HEK293 (cell line): ENCODE results near the gene RNF113A.

Source experiments
- HIC1 ChIP-seq: fragments of 450-650 bp; formaldehyde crosslinking; IDR thresholded peaks from 2 replicates; pipeline ENCODE4 v1.5.1; 2016; ENCODE audit warnings: missing biosample characterization, missing genetic modification characterization
- HOXC10 ChIP-seq: sonication (generic); formaldehyde crosslinking; IDR thresholded peaks from 2 replicates; pipeline ENCODE4 v1.8.1; 2023; ENCODE audit warnings: mild to moderate bottlenecking, missing genetic modification reagents
- PRDM6 ChIP-seq: fragments of 450-650 bp; formaldehyde crosslinking; IDR thresholded peaks from 2 replicates; pipeline ENCODE4 v1.5.1; 2017; ENCODE audit warnings: missing biosample characterization, missing genetic modification characterization
- SP7 ChIP-seq: fragments of 450-650 bp; formaldehyde crosslinking; IDR thresholded peaks from 2 replicates; pipeline ENCODE4 v1.5.1; 2016; ENCODE audit warnings: missing biosample characterization, missing genetic modification characterization
- YY2 ChIP-seq: fragments of 450-650 bp; formaldehyde crosslinking; IDR thresholded peaks from 2 replicates; pipeline ENCODE4 v1.5.1; 2016; ENCODE audit warnings: missing biosample characterization, missing genetic modification characterization
- ZBTB21 ChIP-seq: fragments of 450-650 bp; formaldehyde crosslinking; IDR thresholded peaks from 2 replicates; pipeline ENCODE4 v1.5.1; 2017; ENCODE audit warnings: missing biosample characterization, missing genetic modification characterization
- ZBTB48 ChIP-seq: fragments of 450-650 bp; formaldehyde crosslinking; IDR thresholded peaks from 2 replicates; pipeline ENCODE4 v1.5.1; 2016; ENCODE audit warnings: missing biosample characterization, missing genetic modification characterization
- ZNF202 ChIP-seq: fragments of 450-650 bp; formaldehyde crosslinking; IDR thresholded peaks from 2 replicates; pipeline ENCODE4 v1.5.1; 2016; ENCODE audit warnings: missing biosample characterization, missing genetic modification characterization, borderline replicate concordance
- ZNF26 ChIP-seq: fragments of 450-650 bp; formaldehyde crosslinking; IDR thresholded peaks from 2 replicates; pipeline ENCODE4 v1.5.1; 2016; ENCODE audit warnings: missing biosample characterization, missing genetic modification characterization
- ZNF280D ChIP-seq: fragments of 450-650 bp; formaldehyde crosslinking; IDR thresholded peaks from 2 replicates; pipeline ENCODE4 v1.5.1; 2016; ENCODE audit warnings: missing biosample characterization, missing genetic modification characterization
- ZNF596 ChIP-seq: fragments of 450-650 bp; IDR thresholded peaks from 2 replicates; pipeline ENCODE4 v1.5.0; 2018; ENCODE audit warnings: missing biosample characterization, mild to moderate bottlenecking, missing genetic modification characterization, moderate library complexity
- ZNF626 ChIP-seq: fragments of 450-650 bp; sonication (Bioruptor Pico); formaldehyde crosslinking; IDR thresholded peaks from 2 replicates; pipeline ENCODE4 v1.5.1; 2018; ENCODE audit warnings: missing biosample characterization, missing genetic modification characterization, inconsistent platforms
- ZNF785 ChIP-seq: fragments of 450-650 bp; formaldehyde crosslinking; IDR thresholded peaks from 2 replicates; pipeline ENCODE4 v1.5.1; 2016; ENCODE audit warnings: missing biosample characterization, missing genetic modification characterization
- ZSCAN16 ChIP-seq: fragments of 450-650 bp; formaldehyde crosslinking; IDR thresholded peaks from 2 replicates; pipeline ENCODE4 v1.5.1; 2016; ENCODE audit warnings: missing biosample characterization, missing genetic modification characterization
- TF ChIP-seq, protein P1 (sequence below): fragments of 450-650 bp; formaldehyde crosslinking; IDR thresholded peaks from 2 replicates; pipeline ENCODE4 v1.5.1; 2017; ENCODE audit warnings: missing biosample characterization, missing genetic modification characterization
- TF ChIP-seq, protein P2 (sequence below): fragments of 450-650 bp; formaldehyde crosslinking; conservative IDR thresholded peaks from 2 replicates; pipeline ENCODE4 v1.5.1; 2016; ENCODE audit warnings: low read depth, missing biosample characterization, missing genetic modification characterization
- TF ChIP-seq, protein P3 (sequence below): fragments of 450-650 bp; formaldehyde crosslinking; IDR thresholded peaks from 2 replicates; pipeline ENCODE4 v1.5.1; 2016; ENCODE audit warnings: missing biosample characterization, missing genetic modification characterization
- TF ChIP-seq, protein P4 (sequence below): IDR thresholded peaks from 2 replicates; pipeline ENCODE4 v1.6.1; 2011; ENCODE audit warnings: mild to moderate bottlenecking, low read depth, low read length, borderline replicate concordance

The RNF113A gene

GRCh38 chrX:119852382-119853353, 18.9 kb downstream of the RNF113A start, which contains the start of gene UPF3B (continued):
- TF ChIP-seq ZNF280D (tag by site-specific recombination), result no peak
- TF ChIP-seq ZNF26 (tag by site-specific recombination), result no peak
- TF ChIP-seq SP7, result peak; percentile 52; the same call in 1 of the 2 replicates
- TF ChIP-seq, protein P1, sequence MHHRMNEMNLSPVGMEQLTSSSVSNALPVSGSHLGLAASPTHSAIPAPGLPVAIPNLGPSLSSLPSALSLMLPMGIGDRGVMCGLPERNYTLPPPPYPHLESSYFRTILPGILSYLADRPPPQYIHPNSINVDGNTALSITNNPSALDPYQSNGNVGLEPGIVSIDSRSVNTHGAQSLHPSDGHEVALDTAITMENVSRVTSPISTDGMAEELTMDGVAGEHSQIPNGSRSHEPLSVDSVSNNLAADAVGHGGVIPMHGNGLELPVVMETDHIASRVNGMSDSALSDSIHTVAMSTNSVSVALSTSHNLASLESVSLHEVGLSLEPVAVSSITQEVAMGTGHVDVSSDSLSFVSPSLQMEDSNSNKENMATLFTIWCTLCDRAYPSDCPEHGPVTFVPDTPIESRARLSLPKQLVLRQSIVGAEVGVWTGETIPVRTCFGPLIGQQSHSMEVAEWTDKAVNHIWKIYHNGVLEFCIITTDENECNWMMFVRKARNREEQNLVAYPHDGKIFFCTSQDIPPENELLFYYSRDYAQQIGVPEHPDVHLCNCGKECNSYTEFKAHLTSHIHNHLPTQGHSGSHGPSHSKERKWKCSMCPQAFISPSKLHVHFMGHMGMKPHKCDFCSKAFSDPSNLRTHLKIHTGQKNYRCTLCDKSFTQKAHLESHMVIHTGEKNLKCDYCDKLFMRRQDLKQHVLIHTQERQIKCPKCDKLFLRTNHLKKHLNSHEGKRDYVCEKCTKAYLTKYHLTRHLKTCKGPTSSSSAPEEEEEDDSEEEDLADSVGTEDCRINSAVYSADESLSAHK, result no peak
- TF ChIP-seq, protein P2, sequence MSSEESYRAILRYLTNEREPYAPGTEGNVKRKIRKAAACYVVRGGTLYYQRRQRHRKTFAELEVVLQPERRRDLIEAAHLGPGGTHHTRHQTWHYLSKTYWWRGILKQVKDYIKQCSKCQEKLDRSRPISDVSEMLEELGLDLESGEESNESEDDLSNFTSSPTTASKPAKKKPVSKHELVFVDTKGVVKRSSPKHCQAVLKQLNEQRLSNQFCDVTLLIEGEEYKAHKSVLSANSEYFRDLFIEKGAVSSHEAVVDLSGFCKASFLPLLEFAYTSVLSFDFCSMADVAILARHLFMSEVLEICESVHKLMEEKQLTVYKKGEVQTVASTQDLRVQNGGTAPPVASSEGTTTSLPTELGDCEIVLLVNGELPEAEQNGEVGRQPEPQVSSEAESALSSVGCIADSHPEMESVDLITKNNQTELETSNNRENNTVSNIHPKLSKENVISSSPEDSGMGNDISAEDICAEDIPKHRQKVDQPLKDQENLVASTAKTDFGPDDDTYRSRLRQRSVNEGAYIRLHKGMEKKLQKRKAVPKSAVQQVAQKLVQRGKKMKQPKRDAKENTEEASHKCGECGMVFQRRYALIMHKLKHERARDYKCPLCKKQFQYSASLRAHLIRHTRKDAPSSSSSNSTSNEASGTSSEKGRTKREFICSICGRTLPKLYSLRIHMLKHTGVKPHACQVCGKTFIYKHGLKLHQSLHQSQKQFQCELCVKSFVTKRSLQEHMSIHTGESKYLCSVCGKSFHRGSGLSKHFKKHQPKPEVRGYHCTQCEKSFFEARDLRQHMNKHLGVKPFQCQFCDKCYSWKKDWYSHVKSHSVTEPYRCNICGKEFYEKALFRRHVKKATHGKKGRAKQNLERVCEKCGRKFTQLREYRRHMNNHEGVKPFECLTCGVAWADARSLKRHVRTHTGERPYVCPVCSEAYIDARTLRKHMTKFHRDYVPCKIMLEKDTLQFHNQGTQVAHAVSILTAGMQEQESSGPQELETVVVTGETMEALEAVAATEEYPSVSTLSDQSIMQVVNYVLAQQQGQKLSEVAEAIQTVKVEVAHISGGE (tag by site-specific recombination), result peak; percentile 67; the same call in 1 of the 2 replicates
- TF ChIP-seq ZSCAN16 (tag by site-specific recombination), result no peak
- no peak for TF ChIP-seq ZNF626 (tag by site-specific recombination)
- TF ChIP-seq HIC1, result peak; percentile 70
- TF ChIP-seq ZNF785 (tag by site-specific recombination), result no peak
- TF ChIP-seq, protein P3, sequence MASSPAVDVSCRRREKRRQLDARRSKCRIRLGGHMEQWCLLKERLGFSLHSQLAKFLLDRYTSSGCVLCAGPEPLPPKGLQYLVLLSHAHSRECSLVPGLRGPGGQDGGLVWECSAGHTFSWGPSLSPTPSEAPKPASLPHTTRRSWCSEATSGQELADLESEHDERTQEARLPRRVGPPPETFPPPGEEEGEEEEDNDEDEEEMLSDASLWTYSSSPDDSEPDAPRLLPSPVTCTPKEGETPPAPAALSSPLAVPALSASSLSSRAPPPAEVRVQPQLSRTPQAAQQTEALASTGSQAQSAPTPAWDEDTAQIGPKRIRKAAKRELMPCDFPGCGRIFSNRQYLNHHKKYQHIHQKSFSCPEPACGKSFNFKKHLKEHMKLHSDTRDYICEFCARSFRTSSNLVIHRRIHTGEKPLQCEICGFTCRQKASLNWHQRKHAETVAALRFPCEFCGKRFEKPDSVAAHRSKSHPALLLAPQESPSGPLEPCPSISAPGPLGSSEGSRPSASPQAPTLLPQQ (tag by site-specific recombination), result peak; percentile 79
- TF ChIP-seq, protein P4, sequence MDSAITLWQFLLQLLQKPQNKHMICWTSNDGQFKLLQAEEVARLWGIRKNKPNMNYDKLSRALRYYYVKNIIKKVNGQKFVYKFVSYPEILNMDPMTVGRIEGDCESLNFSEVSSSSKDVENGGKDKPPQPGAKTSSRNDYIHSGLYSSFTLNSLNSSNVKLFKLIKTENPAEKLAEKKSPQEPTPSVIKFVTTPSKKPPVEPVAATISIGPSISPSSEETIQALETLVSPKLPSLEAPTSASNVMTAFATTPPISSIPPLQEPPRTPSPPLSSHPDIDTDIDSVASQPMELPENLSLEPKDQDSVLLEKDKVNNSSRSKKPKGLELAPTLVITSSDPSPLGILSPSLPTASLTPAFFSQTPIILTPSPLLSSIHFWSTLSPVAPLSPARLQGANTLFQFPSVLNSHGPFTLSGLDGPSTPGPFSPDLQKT, result no peak
- TF ChIP-seq YY2, result no peak
- TF ChIP-seq ZBTB21 (tag by site-specific recombination), result 0 out of 2 replicates have a peak, but pooled peaks have one; percentile 42
- TF ChIP-seq HOXC10 (CRISPR knock-in tag), result no peak
- peak; percentile 79 for TF ChIP-seq ZBTB48 (tag by site-specific recombination)
- no peak for TF ChIP-seq PRDM6 (tag by site-specific recombination)
- no peak for TF ChIP-seq ZNF202 (tag by site-specific recombination)
- no peak for TF ChIP-seq ZNF596 (tag by site-specific recombination)
